ENCODE results near the gene ISG20. TPM values are rescaled to one million over a fixed set of nuclear protein-coding genes. Genes with fewer than 3 reads are reported as not detected.

ISG20 gene
- total RNA-seq, 1 donor from 2014 or later, result 14.1 TPM

GRCh38 chr15:88693191-88693590 is 54.4 kb downstream of the ISG20 start:
- no peak for ATAC-seq

GRCh38 chr15:88695101-88695500 is 56.3 kb downstream of the ISG20 start:
- ATAC-seq, result no peak

- no peak for ATAC-seq
Measured at GRCh38 chr15:88695691-88696251, 57.0 kb downstream of the ISG20 start.

- no peak for ATAC-seq
Measured at GRCh38 chr15:88696254-88696653, 57.4 kb downstream of the ISG20 start.

- no peak for ATAC-seq
Measured at GRCh38 chr15:88697276-88697675, 58.5 kb downstream of the ISG20 start.

GRCh38 chr15:88699861-88700260 is 61.0 kb downstream of the ISG20 start:
- ATAC-seq, result no peak

- no peak for ATAC-seq
Measured at GRCh38 chr15:88700716-88701115, 61.9 kb downstream of the ISG20 start.

- no peak for ATAC-seq
Measured at GRCh38 chr15:88701561-88702095, 62.8 kb downstream of the ISG20 start.

- ATAC-seq, result no peak
Measured at GRCh38 chr15:88702983-88703382, 64.2 kb downstream of the ISG20 start.

- ATAC-seq, result no peak
Measured at GRCh38 chr15:88703533-88703932, 64.7 kb downstream of the ISG20 start.

- no peak for ATAC-seq
Measured at GRCh38 chr15:88704791-88705768, 66.3 kb downstream of the ISG20 start.

- no peak for ATAC-seq
Measured at GRCh38 chr15:88705769-88706165, 67.0 kb downstream of the ISG20 start.

Other genes with a start within 250 kb of the ISG20 start
- gene MRPL46, start 171.6 kb upstream of the ISG20 start, total RNA-seq, result 31.1 TPM
- gene MRPS11, start 171.3 kb upstream of the ISG20 start, total RNA-seq, result 42.7 TPM
- gene DET1, start 92.3 kb upstream of the ISG20 start, total RNA-seq, result 0.80 TPM
- gene AEN, start 17.7 kb upstream of the ISG20 start, total RNA-seq, result 15.8 TPM
- 0.04 TPM for gene ACAN, start 164.4 kb downstream of the ISG20 start, total RNA-seq

Measured in esophagus mucosa (tissue), 1 donor.